ENCODE results near the gene SLC35E2B.
"Not testable (repeated sequence)": the region's sequence is repeated elsewhere in the genome, so short reads cannot be mapped to it uniquely, and the experiment has no call there.

SLC35E2B gene

GRCh38 chr1:1671365-1672119 lies 21.1 kb downstream of the SLC35E2B start:
- H3K9me3 ChIP-seq (ENCODE audit: control insufficient read depth, insufficient read depth, low read length): no peaks in the 10 kb centered on the region
- no peak overlapping the region for H3K9ac ChIP-seq (ENCODE audit: low read depth, low read length)
- no peaks in the 10 kb centered on the region for H3K4me1 ChIP-seq (ENCODE audit: insufficient read depth, low read length)
- H3K36me3 ChIP-seq (ENCODE audit: insufficient read depth, low read length): 0 out of 2 replicates have a peak, but pooled peaks cover 5% of the 10 kb centered on the region

- peaks cover 5% of the 10 kb centered on the region; the same call in 1 of the 2 replicates for H3K36me3 ChIP-seq (ENCODE audit: insufficient read depth, low read length)
Observed at GRCh38 chr1:1670866-1671265, 21.7 kb downstream of the SLC35E2B start.

GRCh38 chr1:1669468-1670440 lies 22.8 kb downstream of the SLC35E2B start:
- H3K4me1 ChIP-seq (ENCODE audit: insufficient read depth, low read length): no peaks in the 10 kb centered on the region
- H3K9me3 ChIP-seq (ENCODE audit: control insufficient read depth, insufficient read depth, low read length): no peaks in the 10 kb centered on the region
- H3K36me3 ChIP-seq (ENCODE audit: insufficient read depth, low read length): peaks cover 10% of the 10 kb centered on the region
- no peak overlapping the region for H3K9ac ChIP-seq (ENCODE audit: low read depth, low read length)

More at GRCh38 chr1:1670866-1671265, 21.7 kb downstream of the SLC35E2B start:
- no peaks in the 10 kb centered on the region for H3K4me1 ChIP-seq (ENCODE audit: insufficient read depth, low read length)
- no peaks in the 10 kb centered on the region for H3K9me3 ChIP-seq (ENCODE audit: control insufficient read depth, insufficient read depth, low read length)
- H3K9ac ChIP-seq (ENCODE audit: low read depth, low read length): no peak overlapping the region

GRCh38 chr1:1666526-1666925 lies 26.1 kb downstream of the SLC35E2B start:
- no peaks in the 10 kb centered on the region for H3K4me1 ChIP-seq (ENCODE audit: insufficient read depth, low read length)
- peaks cover 10% of the 10 kb centered on the region for H3K36me3 ChIP-seq (ENCODE audit: insufficient read depth, low read length)
- H3K9me3 ChIP-seq (ENCODE audit: control insufficient read depth, insufficient read depth, low read length): no peaks in the 10 kb centered on the region
- no peak overlapping the region for H3K9ac ChIP-seq (ENCODE audit: low read depth, low read length)

GRCh38 chr1:1665815-1666251 lies 26.8 kb downstream of the SLC35E2B start:
- peaks cover 10% of the 10 kb centered on the region for H3K36me3 ChIP-seq (ENCODE audit: insufficient read depth, low read length)
- H3K9me3 ChIP-seq (ENCODE audit: control insufficient read depth, insufficient read depth, low read length): no peaks in the 10 kb centered on the region
- H3K9ac ChIP-seq (ENCODE audit: low read depth, low read length): no peak overlapping the region
- H3K4me1 ChIP-seq (ENCODE audit: insufficient read depth, low read length): no peaks in the 10 kb centered on the region

GRCh38 chr1:1664941-1665814 lies 27.4 kb downstream of the SLC35E2B start:
- H3K4me1 ChIP-seq (ENCODE audit: insufficient read depth, low read length): no peaks in the 10 kb centered on the region
- H3K9ac ChIP-seq (ENCODE audit: low read depth, low read length): no peak overlapping the region
- H3K36me3 ChIP-seq (ENCODE audit: insufficient read depth, low read length): peaks cover 10% of the 10 kb centered on the region
- no peaks in the 10 kb centered on the region for H3K9me3 ChIP-seq (ENCODE audit: control insufficient read depth, insufficient read depth, low read length)

GRCh38 chr1:1664318-1664717 lies 28.3 kb downstream of the SLC35E2B start:
- not testable (repeated sequence) for H3K9ac ChIP-seq (ENCODE audit: low read depth, low read length); H3K9me3 ChIP-seq (ENCODE audit: control insufficient read depth, insufficient read depth, low read length); H3K4me1 ChIP-seq (ENCODE audit: insufficient read depth, low read length); H3K36me3 ChIP-seq (ENCODE audit: insufficient read depth, low read length)

GRCh38 chr1:1662830-1663560 lies 29.6 kb downstream of the SLC35E2B start:
- not testable (repeated sequence) for H3K9ac ChIP-seq (ENCODE audit: low read depth, low read length)

GRCh38 chr1:1662392-1662791 lies 30.2 kb downstream of the SLC35E2B start:
- H3K9ac ChIP-seq (ENCODE audit: low read depth, low read length); H3K9me3 ChIP-seq (ENCODE audit: control insufficient read depth, insufficient read depth, low read length); H3K36me3 ChIP-seq (ENCODE audit: insufficient read depth, low read length); H3K4me1 ChIP-seq (ENCODE audit: insufficient read depth, low read length): not testable (repeated sequence)

More at GRCh38 chr1:1662830-1663560, 29.6 kb downstream of the SLC35E2B start:
- not testable (repeated sequence) for H3K9me3 ChIP-seq (ENCODE audit: control insufficient read depth, insufficient read depth, low read length); H3K36me3 ChIP-seq (ENCODE audit: insufficient read depth, low read length); H3K4me1 ChIP-seq (ENCODE audit: insufficient read depth, low read length)

- H3K9ac ChIP-seq (ENCODE audit: low read depth, low read length): peak within 1 kb of the TSS; percentile 59
Observed at GRCh38 chr1:1658583-1659549, 33.7 kb downstream of the SLC35E2B start, which contains the start of gene CDK11B. Gene CDK11B (minus strand): TSS chr1:1659004. CDS start chr1:1657485, 1,519 bp downstream.

GRCh38 chr1:1648265-1648664 lies 44.3 kb downstream of the SLC35E2B start:
- not testable (repeated sequence) for H3K9ac ChIP-seq (ENCODE audit: low read depth, low read length); H3K9me3 ChIP-seq (ENCODE audit: control insufficient read depth, insufficient read depth, low read length); H3K4me1 ChIP-seq (ENCODE audit: insufficient read depth, low read length)
- H3K36me3 ChIP-seq (ENCODE audit: insufficient read depth, low read length): peaks cover 15% of the 10 kb centered on the region

More at GRCh38 chr1:1658583-1659549, 33.7 kb downstream of the SLC35E2B start, which contains the start of gene CDK11B:
- not testable (repeated sequence) for H3K4me1 ChIP-seq (ENCODE audit: insufficient read depth, low read length); H3K36me3 ChIP-seq (ENCODE audit: insufficient read depth, low read length); H3K9me3 ChIP-seq (ENCODE audit: control insufficient read depth, insufficient read depth, low read length)

- H3K9ac ChIP-seq (ENCODE audit: low read depth, low read length): not testable (repeated sequence)
- peaks cover 15% of the 10 kb centered on the region for H3K36me3 ChIP-seq (ENCODE audit: insufficient read depth, low read length)
Observed at GRCh38 chr1:1647567-1648241, 44.9 kb downstream of the SLC35E2B start.

More at GRCh38 chr1:1647567-1648241, 44.9 kb downstream of the SLC35E2B start:
- H3K9me3 ChIP-seq (ENCODE audit: control insufficient read depth, insufficient read depth, low read length); H3K4me1 ChIP-seq (ENCODE audit: insufficient read depth, low read length): not testable (repeated sequence)
